Smooth muscle cell (in vitro differentiated cells): ENCODE measurements around the gene ANP32A. TPM values are rescaled to one million over a fixed set of nuclear protein-coding genes. Genes with fewer than 3 reads are reported as not detected.

Source experiments
- DNase-seq: peaks from one replicate; lab custom pipeline; 2025; ENCODE audit not compliant: unreplicated experiment; lab: John Stamatoyannopoulos, UW
- H2AFZ ChIP-seq: fragments of 200-600 bp; sonication (generic); 2 replicates; pipeline ENCODE4 v1.6.0; 2016; ENCODE audit warnings: antibody characterized with exemption, low read depth, mild to moderate bottlenecking
- H3F3A ChIP-seq: fragments of 200-600 bp; sonication (generic); 2 replicates; pipeline ENCODE4 v1.6.0; 2017; ENCODE audit warnings: antibody characterized with exemption, low read depth
- H3K27ac ChIP-seq: fragments of 200-600 bp; sonication (generic); 2 replicates; pipeline ENCODE4 v1.5.1; 2016; ENCODE audit warnings: low read depth, mild to moderate bottlenecking
- H3K27me3 ChIP-seq: fragments of 200-600 bp; sonication (generic); 2 replicates; pipeline ENCODE4 v1.6.1; 2016; ENCODE audit warnings: low read depth, mild to moderate bottlenecking
- H3K36me3 ChIP-seq: fragments of 200-600 bp; sonication (generic); 2 replicates; pipeline ENCODE4 v1.5.1; 2016; ENCODE audit warnings: low read depth
- H3K4me1 ChIP-seq: fragments of 200-600 bp; sonication (generic); 2 replicates; pipeline ENCODE4 v1.5.1; 2016; ENCODE audit warnings: low read depth
- H3K4me2 ChIP-seq: fragments of 200-600 bp; sonication (generic); 2 replicates; pipeline ENCODE4 v1.6.0; 2016; ENCODE audit warnings: mild to moderate bottlenecking
- H3K4me3 ChIP-seq: fragments of 200-600 bp; sonication (generic); 2 replicates; pipeline ENCODE4 v1.5.1; 2016; ENCODE audit warnings: mild to moderate bottlenecking
- H3K79me2 ChIP-seq: fragments of 200-600 bp; sonication (generic); 2 replicates; pipeline ENCODE4 v1.6.0; 2016; ENCODE audit warnings: low read depth, mild to moderate bottlenecking
- H3K9ac ChIP-seq: fragments of 200-600 bp; sonication (generic); 2 replicates; pipeline ENCODE4 v1.6.0; 2016; ENCODE audit warnings: low read depth
- H3K9me3 ChIP-seq: fragments of 200-600 bp; sonication (generic); replicated peaks from 2 replicates; pipeline ENCODE4 v1.5.1; 2016; ENCODE audit warnings: low read depth
- H4K20me1 ChIP-seq: fragments of 200-600 bp; sonication (generic); 2 replicates; pipeline ENCODE4 v1.6.0; 2016; ENCODE audit warnings: low read depth
- CTCF ChIP-seq: fragments of 200-600 bp; sonication (generic); IDR thresholded peaks from 2 replicates; pipeline ENCODE4 v1.5.1; 2017; ENCODE audit warnings: borderline replicate concordance, mild to moderate bottlenecking, antibody characterized with exemption; ENCODE audit not compliant: insufficient read depth, poor library complexity, severe bottlenecking
- WGBS: methylation state at CpG from one replicate; pipeline ENCODE4 v1.1.7; 2016; ENCODE audit warnings: low lambda C conversion rate; 5-methylcytosine and 5-hydroxymethylcytosine counted together
- polyA plus RNA-seq: library from polyadenylated mRNA; unstranded; fragments of >200 nt; fragmentation: Nextera tagmentation; extraction: Ambion mirVana; gene quantifications from 2 replicates; pipeline ENCODE4 v1.2.1, GENCODE V29; 2016
- total RNA-seq: library from RNA; depleted of rRNA; stranded (reverse); fragments of >200 nt; gene quantifications from 2 replicates; pipeline ENCODE4 v1.2.3, GENCODE V29; 2014

The ANP32A gene
- total and polyA plus RNA-seq, 2 experiments from 2014 or later: 63.1 to 93.7 TPM

- no peak for DNase-seq
- no peaks in the 10 kb centered on the region for H3K79me2 ChIP-seq
These were observed 46.6 kb downstream of the ANP32A start for GRCh38 chr15:68774120-68774519.

GRCh38 chr15:68773036-68773435, 47.7 kb downstream of the ANP32A start:
- Histone ChIP-seq H3K79me2 (no peaks in the 10 kb centered on the region), H3K27ac (no peak overlapping the region), H3F3A (peaks cover 3% of the 10 kb centered on the region), H3K4me1 (no peaks in the 10 kb centered on the region), H3K4me3 (no peak overlapping the region), H4K20me1 (no peaks in the 10 kb centered on the region), H3K4me2 (no peak overlapping the region), H3K9ac (no peak overlapping the region), H3K36me3 (no peaks in the 10 kb centered on the region), H3K27me3 (no peaks in the 10 kb centered on the region), H2AFZ (no peak overlapping the region), H3K9me3 (no peaks in the 10 kb centered on the region)
- DNase-seq: no peak
- TF ChIP-seq CTCF: no peak
- WGBS: 95% methylated on average over 2 of the region's 2 CpGs

More at GRCh38 chr15:68774120-68774519, 46.6 kb downstream of the ANP32A start:
- TF ChIP-seq CTCF: no peak
- peaks cover 3% of the 10 kb centered on the region for H3F3A ChIP-seq
- H4K20me1 ChIP-seq: no peaks in the 10 kb centered on the region
- no peak overlapping the region for H2AFZ ChIP-seq
- WGBS: 94% methylated on average over 4 of the region's 4 CpGs
- H3K27ac ChIP-seq: no peak overlapping the region
- H3K4me1 ChIP-seq: no peaks in the 10 kb centered on the region
- H3K9ac ChIP-seq: no peak overlapping the region
- no peaks in the 10 kb centered on the region for H3K9me3 ChIP-seq
- H3K4me2 ChIP-seq: no peak overlapping the region
- no peaks in the 10 kb centered on the region for H3K27me3 ChIP-seq
- H3K36me3 ChIP-seq: peaks cover 2% of the 10 kb centered on the region
- H3K4me3 ChIP-seq: no peak overlapping the region

- no peaks in the 10 kb centered on the region for H4K20me1 ChIP-seq
- no peaks in the 10 kb centered on the region for H3F3A ChIP-seq
- H3K4me3 ChIP-seq: no peak overlapping the region
- no peaks in the 10 kb centered on the region for H3K79me2 ChIP-seq
- H3K36me3 ChIP-seq: no peaks in the 10 kb centered on the region
- no peaks in the 10 kb centered on the region for H3K4me1 ChIP-seq
- no peak for TF ChIP-seq CTCF
- H2AFZ ChIP-seq: no peak overlapping the region
- H3K27ac ChIP-seq: no peak overlapping the region
- H3K27me3 ChIP-seq: no peaks in the 10 kb centered on the region
- no peaks in the 10 kb centered on the region for H3K9me3 ChIP-seq
- H3K4me2 ChIP-seq: no peak overlapping the region
- DNase-seq: no peak
- no peak overlapping the region for H3K9ac ChIP-seq
These were observed 50.5 kb downstream of the ANP32A start for GRCh38 chr15:68770216-68770615.

GRCh38 chr15:68769702-68770101, 51.0 kb downstream of the ANP32A start:
- no peak overlapping the region for H3K4me2 ChIP-seq
- H3K79me2 ChIP-seq: no peaks in the 10 kb centered on the region
- no peaks in the 10 kb centered on the region for H3K9me3 ChIP-seq
- no peaks in the 10 kb centered on the region for H4K20me1 ChIP-seq
- no peak overlapping the region for H2AFZ ChIP-seq
- 88% methylated on average over 2 of the region's 2 CpGs for WGBS
- H3K27me3 ChIP-seq: no peaks in the 10 kb centered on the region
- H3K4me1 ChIP-seq: no peaks in the 10 kb centered on the region
- H3K36me3 ChIP-seq: no peaks in the 10 kb centered on the region
- H3K4me3 ChIP-seq: no peak overlapping the region
- H3K27ac ChIP-seq: no peak overlapping the region
- TF ChIP-seq CTCF: no peak
- DNase-seq: no peak
- H3F3A ChIP-seq: no peaks in the 10 kb centered on the region
- no peak overlapping the region for H3K9ac ChIP-seq
